Measurements from ENCODE around the gene U2AF2. TPM values are rescaled to one million over a fixed set of nuclear protein-coding genes. Genes with fewer than 3 reads are reported as not detected.

Gene U2AF2
- total RNA-seq, 2 experiments from 2014 or later, result 239 to 281 TPM

DNA sequence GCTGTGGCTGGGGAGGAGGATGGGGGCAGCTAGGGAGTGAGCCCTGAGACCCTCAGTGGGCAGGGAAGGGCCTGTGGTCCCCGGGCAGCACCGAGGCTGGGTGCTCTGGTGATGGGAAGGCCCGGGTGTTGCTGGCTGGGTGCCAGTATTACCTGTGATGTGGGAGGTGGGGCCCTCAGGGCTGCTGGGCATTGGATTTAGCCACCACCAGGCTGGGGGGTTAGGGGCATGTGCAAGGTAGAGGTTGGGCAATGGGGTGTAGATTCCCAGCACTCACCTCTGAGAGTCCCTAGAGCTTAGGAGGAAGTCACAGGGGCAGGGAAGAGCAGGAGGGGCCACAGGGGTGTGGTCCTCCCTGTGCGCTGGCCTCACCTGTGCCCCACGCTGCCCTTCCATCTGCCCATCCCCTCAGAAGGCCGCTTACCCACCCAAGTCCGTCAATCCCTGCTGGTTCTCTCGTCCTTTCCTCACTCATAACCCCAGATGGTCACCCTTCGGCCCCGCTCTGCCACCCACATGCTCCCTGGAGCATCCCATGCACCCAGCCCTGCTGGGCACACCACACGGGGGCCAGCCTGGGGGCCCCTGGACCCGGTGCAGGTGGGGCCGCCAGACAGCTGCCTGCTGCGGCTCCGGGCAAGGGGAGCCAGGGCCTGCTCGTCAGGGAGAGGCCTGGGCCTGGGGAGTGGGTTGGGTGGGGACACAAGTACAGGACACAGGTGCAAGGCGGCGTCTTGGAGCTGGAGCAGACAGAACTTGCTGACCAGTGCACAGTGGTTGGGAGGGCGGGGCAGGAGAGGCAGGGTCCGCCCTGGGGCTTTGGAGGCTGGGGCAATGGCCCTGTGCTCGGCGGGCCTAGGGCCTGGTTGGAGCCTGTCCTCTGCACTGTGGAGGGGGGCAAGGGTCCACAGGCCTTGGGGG, 32.7 kb downstream of the U2AF2 start:
- no peak for DNase-seq
- Mint-ChIP-seq H3K27me3 (no peaks in the 10 kb centered on the region), H3K4me3 (no peak overlapping the region), H3K36me3 (ENCODE audit: low read depth) (peaks cover 15% of the 10 kb centered on the region), H3K27ac (peak overlapping the region; percentile 36), H3K4me1 (peaks cover 3% of the 10 kb centered on the region), H3K9me3 (no peaks in the 10 kb centered on the region)
- ChIA-PET POLR2A (no interaction called here), CTCF (no interaction called here)

GRCh38 chr19:55688422-55689218, 33.8 kb downstream of the U2AF2 start:
- H3K9me3 Mint-ChIP-seq, result no peaks in the 10 kb centered on the region
- DNase-seq, result no peak
- ChIA-PET CTCF (no interaction called here), POLR2A (no interaction called here)
- H3K36me3 Mint-ChIP-seq (ENCODE audit: low read depth), result peaks cover 17% of the 10 kb centered on the region
- H3K27ac Mint-ChIP-seq, result peak overlapping the region; percentile 41
- no peaks in the 10 kb centered on the region for H3K27me3 Mint-ChIP-seq
- H3K4me1 Mint-ChIP-seq, result peaks cover 3% of the 10 kb centered on the region
- H3K4me3 Mint-ChIP-seq, result no peak overlapping the region

- no peak overlapping the region for H3K27ac Mint-ChIP-seq
- H3K36me3 Mint-ChIP-seq (ENCODE audit: low read depth), result peaks cover 20% of the 10 kb centered on the region
- ChIA-PET POLR2A (no interaction called here), CTCF (no interaction called here)
- H3K9me3 Mint-ChIP-seq, result no peaks in the 10 kb centered on the region
- H3K27me3 Mint-ChIP-seq, result no peaks in the 10 kb centered on the region
- DNase-seq, result no peak
- H3K4me1 Mint-ChIP-seq, result peaks cover 3% of the 10 kb centered on the region
- H3K4me3 Mint-ChIP-seq, result no peak overlapping the region
These were observed 34.7 kb downstream of the U2AF2 start for GRCh38 chr19:55689411-55690108.

- H3K9me3 Mint-ChIP-seq, result no peaks in the 10 kb centered on the region
- ChIA-PET CTCF (interaction anchor here (0.6 to 1.3 kb wide), 2 partner anchors 173 to 1243 kb away, joined by 3 read pairs; no protein-coding TSS in a partner anchor), POLR2A (no interaction called here)
These were observed 35.4 kb downstream of the U2AF2 start for GRCh38 chr19:55690109-55690768.

GRCh38 chr19:55690769-55691545, 36.1 kb downstream of the U2AF2 start:
- H3K36me3 Mint-ChIP-seq (ENCODE audit: low read depth), result peaks cover 19% of the 10 kb centered on the region

More at GRCh38 chr19:55690109-55690768, 35.4 kb downstream of the U2AF2 start:
- Mint-ChIP-seq H3K4me3 (no peak overlapping the region), H3K27me3 (no peaks in the 10 kb centered on the region), H3K27ac (no peak overlapping the region), H3K36me3 (ENCODE audit: low read depth) (peaks cover 20% of the 10 kb centered on the region), H3K4me1 (peaks cover 3% of the 10 kb centered on the region)
- no peak for DNase-seq

DNA sequence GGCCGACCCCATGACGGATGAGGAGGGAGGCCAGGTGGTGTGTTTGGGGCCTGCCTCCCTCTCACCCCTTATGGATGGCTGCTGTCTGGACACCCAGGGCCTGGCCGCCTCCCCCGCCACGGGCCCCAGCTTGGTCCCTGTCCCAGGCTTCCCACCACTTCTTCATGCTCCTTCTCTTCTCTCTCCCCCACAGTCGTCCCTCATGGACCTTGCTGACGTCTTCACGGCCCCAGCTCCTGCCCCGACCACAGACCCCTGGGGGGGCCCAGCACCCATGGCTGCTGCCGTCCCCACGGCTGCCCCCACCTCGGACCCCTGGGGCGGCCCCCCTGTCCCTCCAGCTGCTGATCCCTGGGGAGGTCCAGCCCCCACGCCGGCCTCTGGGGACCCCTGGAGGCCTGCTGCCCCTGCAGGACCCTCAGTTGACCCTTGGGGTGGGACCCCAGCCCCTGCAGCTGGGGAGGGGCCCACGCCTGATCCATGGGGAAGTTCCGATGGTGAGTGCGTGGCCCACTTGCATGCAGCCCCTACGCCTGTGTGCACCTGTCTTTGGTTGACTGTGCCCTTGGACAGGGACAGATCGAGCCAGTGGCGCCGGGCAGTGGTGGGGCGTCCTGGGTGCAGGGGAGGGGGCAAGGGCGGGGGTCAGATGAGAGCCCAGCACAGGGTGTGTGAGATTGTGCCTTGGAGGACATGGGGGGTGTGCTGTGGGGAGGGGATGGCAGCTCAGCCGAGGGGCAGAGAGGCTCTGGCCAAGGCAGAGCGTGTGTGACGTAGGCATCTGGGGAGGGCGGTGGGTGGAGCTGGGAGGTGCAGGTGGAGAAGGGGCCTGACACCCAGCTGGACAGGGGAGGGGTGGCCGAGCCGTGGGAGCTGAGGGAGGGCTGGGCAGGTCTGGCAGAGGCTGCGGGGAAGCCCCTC, 37.0 kb downstream of the U2AF2 start:
- no peak overlapping the region for H3K4me3 Mint-ChIP-seq
- peaks cover 3% of the 10 kb centered on the region for H3K4me1 Mint-ChIP-seq
- H3K36me3 Mint-ChIP-seq (ENCODE audit: low read depth), result peaks cover 19% of the 10 kb centered on the region
- ChIA-PET POLR2A (no interaction called here), CTCF (interaction anchor here (0.6 to 1.8 kb wide), 2 partner anchors 11 to 38 kb away, joined by 3 to 5 read pairs; no protein-coding TSS in a partner anchor)
- no peaks in the 10 kb centered on the region for H3K9me3 Mint-ChIP-seq
- DNase-seq, result no peak
- H3K27me3 Mint-ChIP-seq, result no peaks in the 10 kb centered on the region
- H3K27ac Mint-ChIP-seq, result no peak overlapping the region

More at GRCh38 chr19:55690769-55691545, 36.1 kb downstream of the U2AF2 start:
- DNase-seq, result no peak
- ChIA-PET CTCF (interaction anchor here (0.6 to 1.3 kb wide), 2 partner anchors 174 to 1243 kb away, joined by 3 read pairs; no protein-coding TSS in a partner anchor), POLR2A (no interaction called here)
- Mint-ChIP-seq H3K9me3 (no peaks in the 10 kb centered on the region), H3K4me1 (peaks cover 3% of the 10 kb centered on the region), H3K27ac (no peak overlapping the region), H3K27me3 (no peaks in the 10 kb centered on the region), H3K4me3 (no peak overlapping the region)

- no peaks in the 10 kb centered on the region for H3K9me3 Mint-ChIP-seq
- ChIA-PET CTCF (interaction anchor here (1.8 kb wide), 1 partner anchor 10 kb away, joined by 5 read pairs; no protein-coding TSS in a partner anchor), POLR2A (no interaction called here)
- H3K27ac Mint-ChIP-seq, result no peak overlapping the region
- H3K4me3 Mint-ChIP-seq, result no peak overlapping the region
- no peaks in the 10 kb centered on the region for H3K4me1 Mint-ChIP-seq
- DNase-seq, result no peak
- no peaks in the 10 kb centered on the region for H3K27me3 Mint-ChIP-seq
- H3K36me3 Mint-ChIP-seq (ENCODE audit: low read depth), result peaks cover 20% of the 10 kb centered on the region
These were observed 37.8 kb downstream of the U2AF2 start for GRCh38 chr19:55692681-55693081.

GRCh38 chr19:55693336-55693974, 38.6 kb downstream of the U2AF2 start:
- H3K27me3 Mint-ChIP-seq, result no peaks in the 10 kb centered on the region
- no peaks in the 10 kb centered on the region for H3K9me3 Mint-ChIP-seq
- H3K27ac Mint-ChIP-seq, result no peak overlapping the region
- CTCF ChIA-PET, result interaction anchor here (1.8 kb wide), 1 partner anchor 10 kb away, joined by 5 read pairs; no protein-coding TSS in a partner anchor
- peaks cover 22% of the 10 kb centered on the region for H3K36me3 Mint-ChIP-seq (ENCODE audit: low read depth)
- POLR2A ChIA-PET, result no interaction called here
- DNase-seq, result no peak
- no peak overlapping the region for H3K4me3 Mint-ChIP-seq
- H3K4me1 Mint-ChIP-seq, result no peaks in the 10 kb centered on the region

- Mint-ChIP-seq H3K27me3 (no peaks in the 10 kb centered on the region), H3K4me3 (no peak overlapping the region), H3K9me3 (no peaks in the 10 kb centered on the region), H3K27ac (no peak overlapping the region), H3K36me3 (ENCODE audit: low read depth) (peaks cover 22% of the 10 kb centered on the region), H3K4me1 (no peaks in the 10 kb centered on the region)
- no peak for DNase-seq
- CTCF ChIA-PET, result no interaction called here
- POLR2A ChIA-PET, result no interaction called here
These were observed 39.4 kb downstream of the U2AF2 start for GRCh38 chr19:55694241-55694655.

GRCh38 chr19:55694656-55695491, 40.0 kb downstream of the U2AF2 start:
- ChIA-PET CTCF (no interaction called here), POLR2A (no interaction called here)
- Mint-ChIP-seq H3K36me3 (ENCODE audit: low read depth) (peaks cover 21% of the 10 kb centered on the region), H3K27me3 (no peaks in the 10 kb centered on the region), H3K27ac (no peak overlapping the region), H3K4me1 (no peaks in the 10 kb centered on the region), H3K4me3 (no peak overlapping the region), H3K9me3 (no peaks in the 10 kb centered on the region)
- no peak for DNase-seq

All from activated CD4-positive, alpha-beta T cell treated with anti-CD3 and anti-CD28 coated beads, Interleukin-2, amount 10 ng/mL, durations not matched to agents 7 days and 5 days (primary cell).